GM19043 (cell line): Measurements from ENCODE around the gene TMIGD1.
A peak's percentile ranks its signal among the peaks of the same experiment; 100 is the strongest.

ENCODE experiments used
- ATAC-seq: cut with Tn5 transposase; IDR thresholded peaks from one replicate; pipeline ENCODE4 v1.9.1; 2021; ENCODE audit warnings: low read depth; ENCODE audit not compliant: unreplicated experiment

Gene TMIGD1, protein sequence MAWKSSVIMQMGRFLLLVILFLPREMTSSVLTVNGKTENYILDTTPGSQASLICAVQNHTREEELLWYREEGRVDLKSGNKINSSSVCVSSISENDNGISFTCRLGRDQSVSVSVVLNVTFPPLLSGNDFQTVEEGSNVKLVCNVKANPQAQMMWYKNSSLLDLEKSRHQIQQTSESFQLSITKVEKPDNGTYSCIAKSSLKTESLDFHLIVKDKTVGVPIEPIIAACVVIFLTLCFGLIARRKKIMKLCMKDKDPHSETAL

DNA sequence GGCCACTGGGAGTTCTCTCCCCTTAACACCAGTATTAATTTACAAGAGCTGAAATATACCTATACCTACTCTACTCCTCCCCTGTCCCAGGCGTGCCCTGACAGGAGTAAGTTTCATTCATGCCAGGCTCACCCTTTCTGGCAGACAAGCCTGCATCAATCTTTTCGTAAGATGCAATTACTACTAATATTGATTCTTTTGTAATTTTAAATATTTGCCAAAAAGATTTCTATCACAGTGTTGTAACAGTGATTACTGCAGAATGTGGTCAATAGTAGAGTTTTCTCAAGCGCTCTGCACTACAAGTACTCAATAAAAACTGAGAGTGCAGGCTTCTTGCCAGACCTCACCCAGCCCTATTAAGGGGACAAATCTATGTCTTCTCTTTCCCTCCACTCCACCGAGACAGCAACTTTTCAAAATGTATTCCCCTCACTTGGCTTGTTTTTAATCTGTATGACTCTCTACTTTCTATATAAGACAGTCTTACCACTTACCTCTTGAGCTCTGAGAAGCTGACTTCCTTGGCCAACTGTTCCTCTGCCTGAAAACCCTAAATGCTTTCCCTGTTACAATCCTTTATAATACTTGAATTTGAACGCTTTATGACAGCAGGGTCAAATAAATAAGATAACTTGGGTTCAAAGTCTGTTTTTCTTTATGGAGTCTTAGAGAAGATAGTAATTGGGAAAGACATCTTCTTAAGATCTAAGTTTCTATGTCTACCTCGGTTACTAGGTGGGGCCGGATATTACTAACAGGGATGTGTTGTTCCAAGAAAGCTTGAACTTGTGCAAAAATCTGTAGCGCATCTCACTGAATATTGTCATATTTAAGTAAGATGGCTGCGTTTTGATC, at the start of gene TMIGD1:
Gene TMIGD1 (minus strand): TSS at position 555 of the 858 bp plus-strand sequence. CDS start 1,924 bp downstream, outside the sequence.
- ATAC-seq: no peak

DNA sequence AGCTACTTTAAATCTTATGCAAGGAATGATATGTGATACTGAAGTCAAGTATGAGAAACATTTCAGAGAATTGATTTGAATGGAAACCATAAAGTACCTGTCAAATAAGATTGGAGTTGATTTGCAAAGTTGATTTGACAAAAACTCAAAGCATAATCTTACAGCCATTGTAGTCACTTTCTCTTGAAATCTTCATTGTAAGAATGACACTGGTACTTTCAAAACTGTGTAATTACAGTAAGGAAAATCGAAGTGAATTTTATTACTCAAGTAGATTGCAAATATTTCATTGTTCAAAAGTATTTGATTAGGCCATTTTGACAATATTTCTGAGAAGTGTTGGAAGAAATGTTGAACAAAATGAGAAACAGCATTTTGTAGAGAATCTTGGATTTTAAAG, 48.5 kb upstream of the TMIGD1 start:
- ATAC-seq: no peak

DNA sequence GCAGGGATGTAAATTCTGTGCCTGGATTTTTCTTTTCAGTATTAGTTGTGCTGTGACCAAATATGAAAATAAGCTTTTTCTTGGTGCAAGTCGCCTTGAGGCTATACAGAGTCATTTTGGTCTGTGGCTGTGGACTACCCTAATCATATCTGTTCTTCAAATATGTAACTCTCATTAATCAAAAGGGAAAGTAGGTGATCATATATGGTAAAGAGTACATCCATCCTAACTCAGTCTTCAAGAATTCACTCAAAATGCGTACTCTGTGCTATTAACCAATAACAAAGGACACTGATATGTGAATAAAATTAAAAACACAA, 47.4 kb upstream of the TMIGD1 start:
- no peak for ATAC-seq

DNA sequence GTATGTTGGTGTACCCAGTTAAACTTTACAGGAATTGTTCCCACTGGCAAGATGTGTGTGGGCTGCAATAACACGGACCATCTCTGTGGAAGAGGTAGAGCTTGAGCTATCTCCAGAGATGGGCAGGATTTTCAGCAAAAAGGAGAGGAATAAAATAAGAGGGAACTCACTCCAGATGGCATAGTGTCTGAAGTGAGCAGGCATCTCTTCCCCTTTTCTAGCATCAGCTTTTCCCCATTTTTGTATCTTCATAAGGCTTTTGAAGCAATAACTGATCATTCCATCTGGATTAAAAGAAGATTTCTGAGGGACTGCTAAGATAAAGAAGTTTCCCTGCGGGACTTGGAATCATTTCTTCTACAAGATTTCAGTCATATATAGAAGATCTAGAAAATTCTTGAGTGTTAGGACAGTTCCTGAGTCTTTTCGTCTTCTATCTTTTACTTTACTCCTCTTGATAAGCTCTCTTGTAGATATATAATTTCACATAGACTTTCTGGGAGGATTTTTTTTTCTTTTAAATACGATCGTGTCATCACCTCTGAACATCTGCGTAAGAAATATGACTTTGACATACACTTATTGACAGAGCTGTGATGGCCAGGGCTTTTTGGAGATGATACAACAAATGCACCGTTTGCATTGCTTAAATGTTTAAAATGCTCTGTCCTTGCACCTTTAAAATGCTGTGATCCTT, 46.9 kb upstream of the TMIGD1 start:
- ATAC-seq: no peak

DNA sequence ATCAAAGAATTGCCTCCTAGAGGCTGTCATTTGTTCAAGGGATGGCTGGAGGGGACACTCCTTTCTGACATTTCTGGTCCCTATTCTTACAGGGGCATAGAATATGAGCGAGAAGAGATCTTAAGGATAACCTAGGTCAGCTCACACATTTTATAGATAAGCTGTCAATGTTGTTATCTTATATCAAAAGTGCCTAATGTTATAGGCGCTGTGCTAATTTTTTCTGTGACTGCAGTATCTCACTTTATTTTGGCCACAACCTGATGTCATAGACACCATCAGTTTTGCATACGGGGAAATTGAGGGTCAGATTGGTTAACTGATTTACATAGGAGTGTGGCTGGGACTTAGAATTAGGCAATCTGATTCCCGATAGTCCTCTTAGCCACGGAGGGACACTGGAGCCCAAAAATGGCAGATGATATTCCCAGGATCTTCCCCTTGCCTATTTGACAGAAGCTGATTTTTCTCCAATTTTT, 46.1 kb upstream of the TMIGD1 start:
- ATAC-seq: no peak

DNA sequence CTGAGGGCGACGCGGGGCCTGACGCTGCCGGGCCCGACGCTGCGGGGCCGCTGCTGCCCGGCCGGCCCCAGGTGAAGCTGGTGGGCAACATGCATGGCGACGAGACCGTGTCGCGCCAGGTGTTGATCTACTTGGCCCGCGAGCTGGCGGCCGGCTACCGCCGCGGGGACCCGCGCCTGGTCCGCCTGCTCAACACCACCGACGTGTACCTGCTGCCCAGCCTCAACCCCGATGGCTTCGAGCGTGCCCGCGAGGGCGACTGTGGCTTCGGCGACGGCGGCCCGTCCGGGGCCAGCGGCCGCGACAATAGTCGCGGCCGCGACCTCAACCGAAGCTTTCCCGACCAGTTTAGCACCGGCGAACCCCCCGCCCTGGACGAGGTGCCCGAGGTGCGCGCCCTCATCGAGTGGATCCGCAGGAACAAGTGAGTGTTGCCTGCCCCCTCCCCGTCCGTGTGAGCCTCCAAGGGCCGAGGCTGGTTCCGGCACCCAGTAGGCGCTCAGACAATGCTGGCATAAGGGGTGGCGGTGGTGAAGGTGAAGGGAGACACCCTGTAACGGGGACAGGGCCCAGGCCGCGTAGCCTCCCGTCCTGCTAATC, 45.5 kb upstream of the TMIGD1 start:
- ATAC-seq: no peak

DNA sequence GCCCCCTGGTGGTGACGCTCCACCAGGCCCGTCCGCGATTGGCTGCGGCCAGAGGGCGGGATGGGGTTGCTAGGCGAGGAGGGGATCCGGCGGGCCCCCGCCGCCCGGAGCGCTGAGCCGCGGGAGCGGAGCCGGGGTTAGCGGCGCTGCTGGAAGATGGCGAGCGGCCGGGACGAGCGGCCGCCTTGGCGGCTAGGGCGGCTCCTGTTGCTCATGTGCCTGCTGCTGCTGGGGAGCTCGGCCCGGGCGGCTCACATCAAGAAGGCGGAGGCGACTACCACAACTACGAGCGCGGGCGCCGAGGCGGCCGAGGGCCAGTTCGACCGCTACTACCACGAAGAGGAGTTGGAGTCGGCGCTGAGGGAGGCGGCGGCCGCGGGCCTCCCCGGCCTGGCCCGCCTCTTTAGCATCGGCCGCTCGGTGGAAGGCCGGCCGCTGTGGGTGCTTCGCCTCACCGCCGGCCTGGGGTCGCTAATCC, 45.0 kb upstream of the TMIGD1 start, which contains the start of gene CPD:
Gene CPD (plus strand): TSS at position 103 of the 478 bp plus-strand sequence. CDS start 54 bp downstream, at position 157.
- ATAC-seq: peak; percentile 86

DNA sequence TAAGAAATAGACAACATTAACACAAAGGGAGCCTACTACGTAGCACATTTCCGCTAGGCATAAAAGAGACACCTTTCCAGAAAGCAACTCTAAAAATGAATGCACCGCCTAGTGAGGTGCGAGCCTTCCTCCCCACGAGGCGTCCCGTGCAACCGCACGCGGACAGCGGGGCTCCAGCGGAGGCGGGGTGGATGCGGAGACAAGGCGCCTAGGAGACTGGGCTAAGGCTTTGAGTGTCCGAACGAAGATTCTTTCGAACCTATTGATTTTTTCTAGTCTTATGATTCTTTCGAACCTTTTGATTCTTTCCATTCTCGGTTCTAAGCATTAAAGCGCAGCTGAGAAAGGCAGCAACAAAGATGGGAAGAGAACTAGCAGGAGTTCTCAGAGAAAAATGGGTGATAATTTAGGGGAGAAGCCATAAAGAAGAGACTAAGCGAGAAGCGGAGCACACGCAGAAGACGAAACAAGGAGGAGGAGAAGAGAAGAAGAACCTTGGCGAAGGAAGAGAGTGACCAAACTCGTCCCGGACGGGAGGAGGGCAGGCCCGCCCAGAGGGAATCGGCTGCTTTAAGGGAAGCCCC, 44.5 kb upstream of the TMIGD1 start:
- no peak for ATAC-seq

DNA sequence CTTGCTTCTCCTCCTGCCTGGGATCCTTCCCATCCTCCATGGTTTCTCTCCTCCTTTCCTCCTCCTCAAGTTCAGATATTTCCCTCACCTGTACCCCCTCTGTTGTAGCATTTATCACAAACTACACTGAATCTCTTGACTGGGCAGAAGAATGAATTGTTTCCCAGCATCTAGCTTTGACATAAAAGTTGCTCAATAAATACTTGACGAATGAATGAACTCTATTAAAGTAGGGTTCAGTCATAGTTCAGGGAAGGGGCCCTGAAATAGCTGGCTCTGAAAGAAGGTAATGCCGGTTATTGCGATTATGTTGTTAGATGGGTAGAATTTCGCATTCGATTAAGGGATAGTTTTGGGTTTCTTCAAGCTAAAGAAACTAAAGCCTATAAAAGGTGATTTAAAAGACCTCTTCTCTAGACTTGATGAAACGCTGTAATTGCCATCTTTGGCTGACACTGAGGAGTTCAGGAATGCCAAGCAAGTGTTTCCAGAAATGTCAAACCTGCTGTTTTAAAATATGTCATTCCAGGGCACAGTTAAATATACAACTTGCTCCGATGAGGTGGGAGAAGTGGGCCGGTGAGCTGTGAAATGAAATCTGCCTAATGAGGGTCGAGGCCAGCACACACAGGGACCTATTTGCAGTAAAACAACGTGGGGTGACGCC, 43.9 kb upstream of the TMIGD1 start:
- no peak for ATAC-seq

DNA sequence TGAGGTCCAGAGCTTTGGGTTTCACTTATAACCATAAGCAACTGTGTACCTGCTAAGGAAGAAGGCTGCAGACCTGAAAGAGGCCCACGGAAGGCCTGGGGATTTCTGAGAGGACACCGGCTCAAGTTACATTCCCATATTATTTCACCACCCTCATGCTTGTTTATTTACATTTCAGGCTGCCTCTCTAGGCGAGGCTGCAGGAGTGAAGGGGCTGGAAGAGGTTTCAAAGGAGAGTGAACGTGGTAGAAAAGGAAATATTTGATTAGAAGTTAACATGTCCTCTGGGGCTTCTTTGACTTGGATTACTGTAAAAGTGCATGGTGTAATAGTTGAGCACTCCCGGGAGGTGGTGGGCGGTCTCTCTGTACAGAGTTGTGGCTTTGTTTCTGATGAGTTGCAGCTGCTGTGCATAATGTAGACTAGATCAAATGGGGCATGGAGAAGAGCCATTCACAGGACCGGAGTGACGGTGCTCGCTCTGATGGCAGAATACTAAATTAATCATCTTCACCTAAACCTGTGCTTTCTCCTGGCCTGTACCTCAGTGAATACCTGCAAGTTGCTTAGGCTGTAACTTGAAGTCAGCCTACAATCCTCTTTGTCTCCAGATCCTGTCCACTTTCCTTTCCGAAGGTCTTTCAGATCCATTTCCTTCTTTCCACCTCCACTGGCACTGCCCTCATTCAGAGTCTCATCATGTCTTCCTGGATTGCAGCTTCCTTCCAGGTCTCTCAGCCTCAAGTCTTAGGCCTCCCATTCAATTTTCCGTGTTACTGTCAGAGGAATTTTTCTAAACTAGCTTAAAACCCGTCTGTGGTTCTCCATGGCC, 43.0 kb upstream of the TMIGD1 start:
- ATAC-seq: no peak

DNA sequence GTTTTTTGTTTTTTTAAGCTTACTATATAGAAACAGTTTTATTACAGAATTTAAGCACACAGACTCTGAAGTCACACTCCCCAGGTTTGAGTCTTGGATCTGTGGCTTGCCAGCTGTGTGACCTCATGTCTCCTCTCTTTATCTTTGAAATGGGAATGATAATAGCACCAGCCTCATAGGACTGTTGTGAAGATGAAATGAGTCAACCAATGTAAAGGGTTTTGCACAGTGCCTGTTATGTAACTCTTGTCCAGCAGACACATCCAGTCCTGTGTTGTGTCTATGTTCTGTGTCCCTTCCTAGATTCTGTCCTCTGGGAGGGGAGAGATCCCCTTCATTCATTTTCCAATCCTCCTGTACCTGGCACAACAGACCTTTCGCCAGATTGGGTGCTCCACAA, 41.8 kb upstream of the TMIGD1 start:
- ATAC-seq: no peak

DNA sequence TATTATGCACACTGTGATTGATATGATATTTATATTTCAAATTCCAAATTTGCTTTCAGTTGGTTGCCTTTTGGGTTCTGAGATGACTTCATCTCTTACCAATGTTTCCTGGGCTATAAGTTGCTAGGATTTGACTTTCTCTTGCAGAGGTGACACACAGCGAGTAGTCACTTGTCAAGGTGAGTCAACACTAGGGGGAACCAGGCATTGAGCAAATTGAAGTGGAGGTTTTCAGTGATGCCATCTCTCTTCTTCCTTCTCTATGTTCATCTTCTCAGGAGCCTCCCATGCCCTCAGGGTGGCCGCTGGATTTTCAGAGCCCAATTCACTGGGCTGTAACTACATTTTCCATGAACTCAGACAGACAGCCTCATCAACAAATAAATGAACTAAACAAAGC, 38.9 kb upstream of the TMIGD1 start:
- ATAC-seq: no peak

DNA sequence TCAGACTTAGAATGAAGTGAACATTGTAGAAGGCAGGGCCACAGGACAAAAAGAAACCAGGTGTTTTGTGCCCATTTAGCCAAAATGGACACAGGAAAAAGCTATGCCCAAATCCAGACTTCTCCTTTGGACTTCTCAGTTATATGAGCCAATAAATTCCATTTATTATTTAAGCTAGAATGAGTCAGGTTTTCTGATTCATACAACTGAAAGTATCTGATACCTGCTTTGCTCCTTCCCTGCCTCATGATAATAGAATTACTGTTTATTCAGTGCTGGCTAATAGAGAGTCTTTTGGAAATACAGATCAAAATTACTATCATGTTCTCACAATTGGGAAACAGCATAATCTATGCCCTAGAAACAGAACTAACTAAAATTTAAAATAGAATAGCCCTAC, 36.1 kb upstream of the TMIGD1 start:
- no peak for ATAC-seq

DNA sequence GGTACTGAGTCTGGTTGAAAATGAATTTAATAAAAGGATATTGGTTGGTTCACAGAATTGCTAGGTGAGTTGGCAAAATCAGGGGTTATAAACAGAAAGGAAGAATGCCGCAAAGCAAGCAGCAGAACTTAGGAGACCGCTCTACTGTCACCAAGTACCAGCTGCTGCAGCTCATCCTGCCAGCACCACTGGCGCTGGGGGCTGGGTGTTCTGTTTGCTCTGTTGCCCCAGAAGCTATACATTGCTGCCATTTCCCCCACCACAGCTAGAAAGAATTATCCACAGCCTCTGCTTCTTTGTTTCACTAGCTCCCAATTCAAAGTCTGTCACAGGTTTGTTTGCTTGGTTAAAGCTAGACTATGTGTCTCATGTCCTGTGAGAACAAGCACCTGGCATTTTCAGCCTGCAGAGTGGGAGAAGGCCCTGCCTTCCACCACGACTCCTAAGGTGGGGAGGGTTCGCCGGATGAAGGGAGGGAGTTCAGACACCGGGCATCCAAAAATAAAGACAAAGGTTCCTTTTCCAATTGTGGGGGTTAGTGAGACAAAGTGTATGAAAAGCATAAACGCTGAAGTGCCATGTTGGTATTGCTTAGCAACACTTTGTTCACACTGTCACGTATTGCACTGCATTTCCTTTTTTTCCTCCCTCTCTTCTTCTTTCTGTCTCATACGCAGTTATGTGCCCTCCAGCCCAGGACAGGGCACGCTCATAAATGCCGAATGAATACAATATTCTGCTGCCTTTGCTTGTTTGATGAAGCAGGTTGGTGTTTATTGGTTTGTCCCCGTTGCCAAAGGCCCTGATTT, 35.3 kb upstream of the TMIGD1 start:
- no peak for ATAC-seq

DNA sequence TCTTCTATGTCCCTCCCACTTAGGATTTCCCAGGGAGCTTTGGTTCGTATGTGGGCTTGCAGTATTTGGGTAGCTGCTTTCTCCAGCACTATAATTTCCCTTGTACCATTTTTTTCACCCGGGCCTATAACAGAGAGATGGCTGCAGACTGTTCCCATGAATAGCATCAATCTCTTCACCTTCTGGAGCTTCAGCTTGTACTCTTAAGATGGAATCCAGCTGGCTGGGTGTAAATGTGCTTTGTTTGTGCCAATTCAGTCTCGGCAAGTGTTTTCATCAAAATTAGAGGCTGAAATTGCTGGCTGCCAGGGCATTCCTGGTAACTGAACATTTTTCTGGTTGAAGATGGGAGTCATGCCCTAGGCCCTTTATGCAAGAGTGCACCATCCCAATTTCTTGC, 32.7 kb upstream of the TMIGD1 start:
- ATAC-seq: no peak

DNA sequence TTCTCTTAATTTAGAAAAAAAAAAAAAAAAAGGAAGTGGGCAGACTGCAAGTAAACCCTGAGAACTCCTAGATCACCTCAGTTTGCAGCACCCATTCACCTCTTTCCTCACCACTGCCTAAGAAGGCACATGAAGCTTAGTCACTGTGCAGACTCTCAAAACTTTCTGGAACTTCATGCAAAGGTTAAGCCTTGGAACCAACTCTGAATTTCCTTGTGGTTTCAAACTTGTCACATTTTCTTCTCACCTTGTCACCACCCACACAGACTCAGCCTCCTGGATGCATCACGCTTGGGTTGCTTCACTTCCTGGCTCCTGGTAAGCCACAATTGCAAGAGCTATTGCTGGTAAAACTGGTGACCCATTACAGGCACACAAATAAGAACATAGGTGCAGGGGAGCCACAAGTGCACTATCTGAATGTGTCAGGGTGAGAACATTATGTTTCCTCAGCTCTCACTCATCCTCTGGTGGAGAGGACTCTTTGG, 29.9 kb upstream of the TMIGD1 start:
- peak; percentile 78 for ATAC-seq

DNA sequence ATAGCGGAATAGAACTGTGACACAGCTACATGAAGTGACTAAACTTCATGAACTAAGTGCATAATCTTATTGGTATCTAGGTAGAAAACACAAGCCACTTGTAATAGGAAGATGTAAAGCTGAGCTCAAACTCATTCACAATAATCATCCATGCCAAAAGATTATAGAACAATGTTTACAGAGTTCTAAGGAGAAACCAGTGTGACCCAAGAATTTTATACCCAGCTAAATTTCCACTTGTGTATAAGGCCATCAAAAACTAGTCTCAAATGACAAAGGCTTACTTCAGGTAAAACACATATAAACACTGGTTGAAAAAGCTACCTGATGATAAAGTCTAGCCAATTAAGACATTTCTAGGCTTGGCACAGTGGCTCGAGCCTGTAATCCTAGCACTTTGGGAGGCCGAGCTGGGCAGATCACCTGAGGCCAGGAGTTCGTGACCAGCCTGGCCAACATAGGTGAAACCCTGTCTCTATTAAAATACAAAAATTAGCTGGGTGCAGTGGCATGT, 28.0 kb upstream of the TMIGD1 start:
- no peak for ATAC-seq
